Stimulated activated naive CD4-positive, alpha-beta T cell treated with Interleukin-2 at 50 U/mL for 16 hours (primary cell): ENCODE data around the gene PRADC1.
"Not testable (repeated sequence)": the region's sequence is repeated elsewhere in the genome, so short reads cannot be mapped to it uniquely, and the experiment has no call there.

Experiments used
- DNase-seq: peaks from one replicate; lab custom pipeline; 2025; lab: John Stamatoyannopoulos, UW

The PRADC1 gene

GRCh38 chr2:73202156-73203054 lies 30.6 kb downstream of the PRADC1 start, which contains the start of gene NOTO:
NOTO (plus strand) TSS chr2:73202574; CDS start chr2:73202667, 93 bp downstream.
- DNase-seq, result no peak

- DNase-seq, result not testable (repeated sequence)
Measured at GRCh38 chr2:73200281-73200680, 32.8 kb downstream of the PRADC1 start.

GRCh38 chr2:73197579-73197978 lies 35.5 kb downstream of the PRADC1 start:
- no peak for DNase-seq

DNA sequence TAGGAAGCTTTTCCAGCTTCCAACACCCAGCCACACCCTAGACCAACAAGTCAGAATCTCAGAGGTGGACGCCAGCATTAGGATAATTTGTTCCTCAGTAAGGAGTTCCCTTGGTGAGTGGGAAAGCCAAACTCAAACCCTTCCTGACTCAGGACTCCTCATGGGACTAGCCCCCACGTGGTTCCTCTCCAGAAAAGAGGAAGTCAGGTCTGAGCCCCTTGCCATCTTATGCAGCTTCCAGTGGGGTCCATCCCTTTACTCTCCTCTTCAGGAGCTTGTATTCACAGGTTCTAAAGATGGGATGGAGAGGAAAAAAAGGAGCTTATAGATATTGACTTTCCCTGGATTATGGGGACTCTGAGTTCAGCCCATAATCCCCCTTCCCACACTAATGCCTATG lies 45.5 kb downstream of the PRADC1 start:
- no peak for DNase-seq

DNA sequence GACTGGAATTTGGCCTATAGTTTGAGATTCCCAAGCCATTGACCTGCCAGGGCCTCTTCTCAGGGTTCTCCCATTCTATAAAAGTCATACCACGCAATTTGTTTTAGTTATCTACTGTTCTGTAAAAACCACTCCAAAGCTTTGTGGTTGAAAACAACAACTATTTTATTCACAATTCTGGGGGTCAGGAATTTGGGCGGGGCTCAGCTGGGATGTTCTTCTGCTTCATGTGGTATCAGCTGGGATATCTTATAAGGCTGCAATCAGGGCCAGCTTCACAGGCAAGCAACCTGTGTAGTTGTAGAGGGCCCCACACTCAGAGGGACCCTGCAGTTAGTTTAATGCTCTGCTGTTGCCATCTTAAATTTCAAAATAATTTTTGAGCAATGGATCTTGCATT lies 47.1 kb downstream of the PRADC1 start:
- DNase-seq, result no peak
